GM12801 (cell line): ENCODE data around the gene TNRC6A.

Source experiments
- TF ChIP-seq, protein P1 (sequence below): IDR thresholded peaks from one replicate; pipeline ENCODE4 v1.5.1; 2011; ENCODE audit warnings: control low read depth; ENCODE audit not compliant: insufficient read length; ENCODE audit errors: extremely low read depth

The TNRC6A gene

DNA sequence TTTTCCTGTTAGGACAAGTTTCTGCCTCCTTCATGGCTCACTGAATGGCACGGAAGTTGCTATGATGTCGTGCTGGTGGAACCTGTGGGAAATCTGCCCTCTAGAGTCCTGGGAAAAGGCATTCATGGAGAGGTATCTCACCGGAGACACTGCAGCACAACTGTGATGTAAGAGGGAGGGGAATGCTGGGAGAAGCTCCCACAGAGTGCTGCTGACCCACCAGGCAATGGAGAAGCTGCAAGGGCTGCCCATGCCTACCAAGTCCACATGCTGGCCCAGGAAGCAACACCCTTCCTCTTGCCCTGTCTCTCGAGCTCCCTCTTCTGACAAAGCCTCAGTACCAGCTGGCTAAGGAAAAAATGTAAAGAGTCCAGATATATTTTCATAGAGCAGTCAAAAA is 71.1 kb downstream of the TNRC6A start:
- TF ChIP-seq, protein P1, sequence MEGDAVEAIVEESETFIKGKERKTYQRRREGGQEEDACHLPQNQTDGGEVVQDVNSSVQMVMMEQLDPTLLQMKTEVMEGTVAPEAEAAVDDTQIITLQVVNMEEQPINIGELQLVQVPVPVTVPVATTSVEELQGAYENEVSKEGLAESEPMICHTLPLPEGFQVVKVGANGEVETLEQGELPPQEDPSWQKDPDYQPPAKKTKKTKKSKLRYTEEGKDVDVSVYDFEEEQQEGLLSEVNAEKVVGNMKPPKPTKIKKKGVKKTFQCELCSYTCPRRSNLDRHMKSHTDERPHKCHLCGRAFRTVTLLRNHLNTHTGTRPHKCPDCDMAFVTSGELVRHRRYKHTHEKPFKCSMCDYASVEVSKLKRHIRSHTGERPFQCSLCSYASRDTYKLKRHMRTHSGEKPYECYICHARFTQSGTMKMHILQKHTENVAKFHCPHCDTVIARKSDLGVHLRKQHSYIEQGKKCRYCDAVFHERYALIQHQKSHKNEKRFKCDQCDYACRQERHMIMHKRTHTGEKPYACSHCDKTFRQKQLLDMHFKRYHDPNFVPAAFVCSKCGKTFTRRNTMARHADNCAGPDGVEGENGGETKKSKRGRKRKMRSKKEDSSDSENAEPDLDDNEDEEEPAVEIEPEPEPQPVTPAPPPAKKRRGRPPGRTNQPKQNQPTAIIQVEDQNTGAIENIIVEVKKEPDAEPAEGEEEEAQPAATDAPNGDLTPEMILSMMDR: no peak

DNA sequence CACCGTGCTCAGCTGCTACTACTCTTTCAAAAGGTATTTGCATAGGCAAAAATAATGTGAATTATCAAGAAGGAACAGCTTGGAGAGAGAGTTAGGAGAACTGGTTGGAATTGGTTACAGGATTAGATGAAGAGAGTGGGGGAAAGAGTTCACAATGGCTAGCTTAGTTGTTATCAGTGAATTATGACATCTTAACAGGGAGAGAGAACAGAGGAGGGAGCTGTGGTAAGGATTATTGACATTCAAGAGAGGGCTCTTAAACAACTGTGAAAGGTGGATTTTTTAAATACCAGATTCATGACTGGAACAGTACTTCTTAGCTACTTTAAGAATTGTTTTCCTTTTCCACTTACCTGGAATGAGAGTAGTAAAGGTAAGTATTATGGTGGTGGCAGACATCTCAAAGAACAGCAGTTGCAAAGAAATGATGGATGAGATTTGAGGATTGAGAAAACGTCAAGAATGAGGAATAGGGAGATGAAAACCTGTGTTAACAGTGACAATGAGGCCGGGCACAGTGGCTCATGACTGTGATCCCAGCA is 72.4 kb downstream of the TNRC6A start:
- TF ChIP-seq, protein P1: no peak

DNA sequence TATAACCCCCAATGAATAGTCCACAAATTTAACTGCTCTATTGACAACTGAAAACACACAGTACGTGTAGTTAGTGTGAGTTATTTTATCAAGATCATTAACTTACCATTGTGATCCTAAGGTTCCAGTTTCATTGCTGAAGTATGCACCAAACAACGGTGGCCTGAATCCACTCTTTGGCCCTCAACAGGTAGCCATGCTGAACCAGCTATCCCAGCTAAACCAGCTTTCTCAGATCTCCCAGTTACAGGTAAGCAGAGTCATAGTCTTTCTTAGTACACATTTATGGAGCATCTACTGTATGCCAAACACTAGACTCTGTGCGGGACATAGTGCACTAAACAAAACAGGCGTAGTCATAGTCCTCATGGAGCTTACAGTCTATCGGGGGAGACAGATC is 76.0 kb downstream of the TNRC6A start:
- TF ChIP-seq, protein P1: no peak

DNA sequence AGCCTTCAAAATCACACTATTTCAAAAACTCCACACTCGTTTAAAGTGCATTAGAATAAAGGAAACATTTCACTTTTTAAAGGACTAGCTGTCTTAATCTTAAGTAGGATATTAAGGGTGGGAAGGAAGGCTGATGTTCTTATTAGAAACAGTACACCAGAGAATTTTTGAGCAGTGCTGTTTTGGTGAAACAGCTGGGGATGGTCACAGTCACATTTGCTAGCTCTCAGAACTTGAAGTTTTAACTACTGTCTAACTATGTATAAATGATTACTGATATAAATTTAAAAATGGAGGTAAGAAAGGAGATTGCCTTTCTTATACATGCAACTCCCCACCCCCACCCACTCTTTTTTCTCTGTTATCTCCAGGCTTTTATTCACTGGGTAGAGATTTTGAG is 77.8 kb downstream of the TNRC6A start:
- TF ChIP-seq, protein P1: no peak

DNA sequence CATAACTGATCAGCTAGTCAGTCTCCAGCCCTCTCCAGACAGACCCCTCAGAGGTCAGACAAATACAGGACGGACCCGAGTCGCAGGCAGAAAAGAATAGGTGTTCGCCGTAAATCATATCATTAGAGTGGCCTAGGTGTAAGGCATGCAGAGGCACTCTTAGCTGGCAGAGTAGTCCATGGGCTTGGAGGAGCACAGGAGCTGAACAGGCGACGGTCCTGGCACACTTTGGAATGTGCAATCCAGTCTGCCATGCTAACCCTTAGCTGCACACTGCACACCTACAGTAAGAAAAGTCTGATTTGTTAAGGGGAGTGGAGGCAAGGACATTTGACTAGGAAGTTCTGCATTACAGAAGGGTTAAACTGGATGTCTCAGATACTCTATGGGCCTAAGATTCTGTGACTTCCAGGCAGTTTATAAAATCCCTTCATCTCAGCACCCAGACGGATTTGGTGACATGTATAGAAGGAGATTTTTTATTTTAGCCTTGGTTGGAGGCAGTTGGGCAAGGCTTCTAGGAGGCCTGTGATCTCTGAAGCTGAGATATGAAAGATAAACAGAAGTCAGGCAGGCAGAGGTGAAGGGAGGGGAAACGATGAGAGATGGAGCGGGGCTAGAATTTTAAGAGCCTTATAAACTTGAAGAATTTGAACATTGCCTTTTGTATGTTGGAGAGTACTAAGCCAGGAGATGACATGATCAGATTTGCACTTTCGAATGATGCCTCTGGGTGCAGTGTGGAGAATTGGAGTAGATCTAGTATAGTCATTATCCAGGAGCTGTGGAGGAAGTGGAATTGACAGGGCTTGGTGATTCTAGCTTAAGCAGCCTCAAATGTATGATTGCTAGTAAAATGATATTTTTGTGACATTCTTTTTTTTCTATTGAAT is 81.7 kb downstream of the TNRC6A start:
- TF ChIP-seq, protein P1: no peak

DNA sequence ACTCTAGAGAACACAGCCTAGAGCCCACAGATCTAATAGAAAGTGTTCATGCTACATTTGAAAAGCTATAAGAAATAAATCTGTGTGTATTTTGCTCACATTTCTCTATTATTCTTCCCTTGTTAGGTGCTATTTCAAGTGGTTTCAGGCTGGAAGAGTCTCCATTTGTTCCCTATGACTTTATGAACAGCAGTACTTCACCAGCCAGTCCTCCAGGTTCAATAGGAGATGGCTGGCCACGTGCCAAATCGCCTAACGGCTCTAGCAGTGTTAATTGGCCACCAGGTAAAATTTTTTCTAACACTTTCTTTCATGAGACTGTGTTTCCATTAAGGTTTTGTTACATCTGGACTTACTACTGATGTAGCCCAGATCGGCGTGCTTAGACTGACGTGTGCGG is 85.6 kb downstream of the TNRC6A start:
- TF ChIP-seq, protein P1: no peak

DNA sequence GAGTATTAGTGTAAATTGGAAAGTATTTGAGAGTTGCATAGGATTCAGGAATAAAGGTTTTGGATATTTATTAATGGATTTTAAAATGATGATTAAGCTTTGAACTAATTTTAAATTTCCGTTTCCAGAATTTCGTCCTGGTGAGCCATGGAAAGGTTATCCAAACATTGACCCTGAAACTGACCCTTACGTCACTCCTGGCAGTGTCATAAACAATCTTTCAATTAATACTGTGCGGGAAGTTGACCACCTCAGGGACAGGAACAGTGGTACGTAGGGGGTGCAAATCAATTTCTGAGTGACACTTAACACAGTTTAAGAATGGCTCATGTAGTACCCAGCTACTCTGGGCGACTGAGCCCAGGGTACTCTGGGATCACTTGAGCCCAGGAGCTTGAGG is 87.2 kb downstream of the TNRC6A start:
- TF ChIP-seq, protein P1: no peak
